GM23338 (cell line): ENCODE results near the gene CIAO3. TPM values are rescaled to one million over a fixed set of nuclear protein-coding genes. Genes with fewer than 3 reads are reported as not detected.

Experiments
- ATAC-seq: fragments of 200-7000 bp; cut with Tn5 transposase; 3 replicates; pipeline ENCODE4 v1.9.1; 2020
- DNase-seq: peaks from one replicate; pipeline ENCODE4 v3.0.0-alpha.2; 2015; ENCODE audit warnings: low spot score
- H2AFZ ChIP-seq: fragments of 200-600 bp; sonication (generic); 2 replicates; pipeline ENCODE4 v1.8.0; 2016; ENCODE audit warnings: antibody characterized with exemption, mild to moderate bottlenecking, moderate library complexity
- H3F3A ChIP-seq: fragments of 200-600 bp; sonication (generic); replicated peaks from 2 replicates; pipeline ENCODE4 v1.8.0; 2017; ENCODE audit warnings: antibody characterized with exemption, mixed run types, low read depth
- H3K27ac ChIP-seq: fragments of 200-600 bp; sonication (generic); 2 replicates; pipeline ENCODE4 v1.6.1; 2016; ENCODE audit warnings: low read depth
- H3K27me3 ChIP-seq: fragments of 200-600 bp; sonication (generic); 2 replicates; pipeline ENCODE4 v1.8.0; 2016; ENCODE audit warnings: mild to moderate bottlenecking, mixed run types, moderate library complexity; ENCODE audit not compliant: insufficient read depth
- H3K36me3 ChIP-seq: fragments of 200-600 bp; sonication (generic); 2 replicates; pipeline ENCODE4 v1.8.0; 2016; ENCODE audit warnings: mild to moderate bottlenecking; ENCODE audit not compliant: insufficient read depth
- H3K4me1 ChIP-seq: fragments of 200-600 bp; sonication (generic); 2 replicates; pipeline ENCODE4 v1.8.0; 2016; ENCODE audit warnings: mild to moderate bottlenecking, moderate library complexity; ENCODE audit not compliant: insufficient read depth
- H3K4me2 ChIP-seq: fragments of 200-600 bp; sonication (generic); 2 replicates; pipeline ENCODE4 v1.7.1; 2017; ENCODE audit warnings: mixed run types
- H3K4me3 ChIP-seq: fragments of 200-600 bp; sonication (generic); 2 replicates; pipeline ENCODE4 v1.6.1; 2016; ENCODE audit warnings: mixed run types
- H3K79me2 ChIP-seq: fragments of 200-600 bp; sonication (generic); replicated peaks from 2 replicates; pipeline ENCODE4 v1.8.0; 2017; ENCODE audit warnings: mild to moderate bottlenecking; ENCODE audit not compliant: insufficient read depth
- H3K9me2 ChIP-seq: fragments of 200-600 bp; sonication (generic); 2 replicates; pipeline ENCODE4 v1.8.0; 2017; ENCODE audit not compliant: insufficient read depth
- H4K20me1 ChIP-seq: fragments of 200-600 bp; sonication (generic); replicated peaks from 2 replicates; pipeline ENCODE4 v1.8.0; 2017; ENCODE audit warnings: mild to moderate bottlenecking; ENCODE audit not compliant: insufficient read depth
- H3K27ac Mint-ChIP-seq: 2 replicates; pipeline ENCODE4 v1.8.0; 2020; ENCODE audit warnings: inconsistent platforms, mild to moderate bottlenecking, moderate library complexity, mixed read lengths
- H3K27me3 Mint-ChIP-seq: 3 replicates; pipeline ENCODE4 v1.8.0; 2022; ENCODE audit warnings: low read depth, mild to moderate bottlenecking, moderate library complexity, mixed read lengths, inconsistent platforms; ENCODE audit not compliant: insufficient read depth, poor library complexity
- H3K36me3 Mint-ChIP-seq: 3 replicates; pipeline ENCODE4 v1.8.0; 2021; ENCODE audit warnings: low read depth, mild to moderate bottlenecking, inconsistent platforms, moderate library complexity, mixed read lengths
- H3K4me1 Mint-ChIP-seq: 3 replicates; pipeline ENCODE4 v1.8.0; 2020; ENCODE audit warnings: mild to moderate bottlenecking, inconsistent platforms, mixed read lengths
- H3K4me3 Mint-ChIP-seq: 3 replicates; pipeline ENCODE4 v1.8.0; 2021; ENCODE audit warnings: moderate library complexity, mild to moderate bottlenecking, inconsistent platforms, mixed read lengths
- H3K9me3 Mint-ChIP-seq: 3 replicates; pipeline ENCODE4 v1.8.0; 2020; ENCODE audit warnings: moderate library complexity, mild to moderate bottlenecking, inconsistent platforms, mixed read lengths
- CREB1 ChIP-seq: fragments of 250-450 bp; sonication (Bioruptor Pico); IDR thresholded peaks from 2 replicates; pipeline ENCODE4 v1.5.0; 2020; ENCODE audit warnings: low read depth, mild to moderate bottlenecking, moderate library complexity
- EZH2 ChIP-seq: fragments of 200-600 bp; sonication (generic); IDR thresholded peaks from one replicate; pipeline ENCODE4 v1.8.0; 2017; ENCODE audit warnings: antibody characterized with exemption, mild to moderate bottlenecking, low read depth; ENCODE audit not compliant: unreplicated experiment
- EZH2phosphoT487 ChIP-seq: fragments of 200-600 bp; sonication (generic); IDR thresholded peaks from one replicate; pipeline ENCODE4 v1.8.1; 2018; ENCODE audit warnings: antibody characterized with exemption; ENCODE audit not compliant: unreplicated experiment
- STAT1 ChIP-seq: IDR thresholded peaks from one replicate; pipeline ENCODE4 v1.6.1; 2016; ENCODE audit warnings: antibody characterized with exemption; ENCODE audit not compliant: unreplicated experiment
- ZNF114 ChIP-seq: fragments of 250-450 bp; sonication (Bioruptor Pico); IDR thresholded peaks from 2 replicates; pipeline ENCODE4 v1.5.0; 2020; ENCODE audit warnings: mild to moderate bottlenecking, moderate library complexity
- polyA plus RNA-seq: library from polyadenylated mRNA; unstranded; fragments of >200 nt; fragmentation: Nextera tagmentation; extraction: Ambion mirVana; gene quantifications from 2 replicates; pipeline ENCODE4 v1.2.1, GENCODE V29; 2016
- total RNA-seq: library from RNA; depleted of rRNA; stranded (reverse); fragments of >200 nt; shearing (Covaris generic); gene quantifications from 2 replicates; pipeline ENCODE4 v1.2.3, GENCODE V29; 2014
- TF ChIP-seq, protein P1 (sequence below): IDR thresholded peaks from one replicate; pipeline ENCODE4 v1.6.1; 2018; ENCODE audit warnings: antibody characterized with exemption; ENCODE audit not compliant: unreplicated experiment
- TF ChIP-seq, protein P2 (sequence below), 2 experiments: fragments of 200-600 bp in 1 of 2; sonication (generic) in 1 of 2; conservative IDR thresholded peaks; 2 replicates each; pipeline versions ENCODE4 v1.5.1 to v1.6.1; 2016 to 2017; ENCODE audit warnings: antibody characterized with exemption in 2 of 2, low read depth in 2 of 2, mild to moderate bottlenecking in 2 of 2, moderate library complexity in 1 of 2
- TF ChIP-seq, protein P3 (sequence below): fragments of 250-450 bp; sonication (Bioruptor Pico); IDR thresholded peaks from 2 replicates; pipeline ENCODE4 v1.5.0; 2020; ENCODE audit warnings: mild to moderate bottlenecking, moderate library complexity

Gene CIAO3
- total and polyA plus RNA-seq, 2 experiments from 2014 or later = 13.0 to 42.3 TPM

DNA sequence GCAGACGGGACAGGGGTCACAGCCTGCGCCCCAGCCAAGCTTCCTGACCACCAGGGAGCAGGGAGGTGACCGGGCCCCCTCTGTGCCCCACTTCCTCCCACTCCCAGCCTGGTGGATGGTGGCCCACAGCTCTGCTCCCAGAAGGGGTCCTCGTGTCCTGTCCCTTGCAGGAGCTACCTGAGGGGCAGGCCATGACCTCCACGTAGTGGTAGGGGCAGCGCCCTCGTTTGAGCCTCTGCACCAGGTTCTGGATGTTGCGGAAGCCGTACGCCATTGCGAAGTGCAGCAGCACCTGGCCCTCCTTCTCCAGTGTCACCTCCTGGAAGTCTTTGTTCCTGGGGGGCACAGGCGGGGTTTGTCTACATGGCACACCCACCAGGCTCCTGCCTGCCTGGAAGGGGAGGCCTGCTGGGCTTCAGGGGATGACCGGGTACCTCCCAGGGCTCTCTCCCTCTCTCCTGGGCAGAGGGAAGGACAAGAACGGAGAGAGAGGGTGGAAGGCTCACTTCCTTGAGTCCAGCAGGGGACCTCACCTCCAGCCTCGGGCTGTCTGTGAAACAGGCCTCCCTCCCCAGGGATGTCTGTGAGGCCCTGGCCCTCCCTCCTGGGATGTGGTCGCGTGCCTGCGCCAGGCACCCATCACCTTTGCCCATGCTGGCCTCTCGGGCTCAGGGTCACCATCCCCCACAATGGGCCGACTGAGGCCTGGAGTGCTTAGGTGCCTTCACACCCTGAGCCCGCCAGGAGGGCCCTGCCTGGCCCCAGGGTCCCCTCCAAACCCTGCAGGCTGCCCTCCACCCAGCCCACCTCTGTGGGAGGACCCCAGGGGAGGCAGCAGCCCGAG is 9.9 kb downstream of the CIAO3 start:
- Histone ChIP-seq H3K4me3 (no peak overlapping the region), H3K27me3 (peaks cover 6% of the 10 kb centered on the region; the same call in 1 of the 2 replicates), H3K4me1 (no peaks in the 10 kb centered on the region), H3K79me2 (no peaks in the 10 kb centered on the region), H4K20me1 (no peaks in the 10 kb centered on the region), H3K9me2 (no peaks in the 10 kb centered on the region), H2AFZ (no peak overlapping the region), H3K27ac (no peak overlapping the region), H3K4me2 (no peak overlapping the region), H3F3A (peaks cover 10% of the 10 kb centered on the region), H3K36me3 (no peaks in the 10 kb centered on the region; the same call in 1 of the 2 replicates)
- no peak overlapping the region for H3K4me3 Mint-ChIP-seq
- H3K9me3 Mint-ChIP-seq = no peaks in the 10 kb centered on the region
- H3K27me3 Mint-ChIP-seq = peaks cover 19% of the 10 kb centered on the region
- no peak overlapping the region for H3K27ac Mint-ChIP-seq
- DNase-seq (no peak), ATAC-seq (no peak)
- H3K36me3 Mint-ChIP-seq = peaks cover 18% of the 10 kb centered on the region
- TF ChIP-seq EZH2 (no peak), EZH2phosphoT487 (no peak), CREB1 (CRISPR knock-in tag) (no peak), ZNF114 (no peak), STAT1 (no peak)
- TF ChIP-seq, protein P1, sequence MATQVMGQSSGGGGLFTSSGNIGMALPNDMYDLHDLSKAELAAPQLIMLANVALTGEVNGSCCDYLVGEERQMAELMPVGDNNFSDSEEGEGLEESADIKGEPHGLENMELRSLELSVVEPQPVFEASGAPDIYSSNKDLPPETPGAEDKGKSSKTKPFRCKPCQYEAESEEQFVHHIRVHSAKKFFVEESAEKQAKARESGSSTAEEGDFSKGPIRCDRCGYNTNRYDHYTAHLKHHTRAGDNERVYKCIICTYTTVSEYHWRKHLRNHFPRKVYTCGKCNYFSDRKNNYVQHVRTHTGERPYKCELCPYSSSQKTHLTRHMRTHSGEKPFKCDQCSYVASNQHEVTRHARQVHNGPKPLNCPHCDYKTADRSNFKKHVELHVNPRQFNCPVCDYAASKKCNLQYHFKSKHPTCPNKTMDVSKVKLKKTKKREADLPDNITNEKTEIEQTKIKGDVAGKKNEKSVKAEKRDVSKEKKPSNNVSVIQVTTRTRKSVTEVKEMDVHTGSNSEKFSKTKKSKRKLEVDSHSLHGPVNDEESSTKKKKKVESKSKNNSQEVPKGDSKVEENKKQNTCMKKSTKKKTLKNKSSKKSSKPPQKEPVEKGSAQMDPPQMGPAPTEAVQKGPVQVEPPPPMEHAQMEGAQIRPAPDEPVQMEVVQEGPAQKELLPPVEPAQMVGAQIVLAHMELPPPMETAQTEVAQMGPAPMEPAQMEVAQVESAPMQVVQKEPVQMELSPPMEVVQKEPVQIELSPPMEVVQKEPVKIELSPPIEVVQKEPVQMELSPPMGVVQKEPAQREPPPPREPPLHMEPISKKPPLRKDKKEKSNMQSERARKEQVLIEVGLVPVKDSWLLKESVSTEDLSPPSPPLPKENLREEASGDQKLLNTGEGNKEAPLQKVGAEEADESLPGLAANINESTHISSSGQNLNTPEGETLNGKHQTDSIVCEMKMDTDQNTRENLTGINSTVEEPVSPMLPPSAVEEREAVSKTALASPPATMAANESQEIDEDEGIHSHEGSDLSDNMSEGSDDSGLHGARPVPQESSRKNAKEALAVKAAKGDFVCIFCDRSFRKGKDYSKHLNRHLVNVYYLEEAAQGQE = no peak
- TF ChIP-seq, protein P2, sequence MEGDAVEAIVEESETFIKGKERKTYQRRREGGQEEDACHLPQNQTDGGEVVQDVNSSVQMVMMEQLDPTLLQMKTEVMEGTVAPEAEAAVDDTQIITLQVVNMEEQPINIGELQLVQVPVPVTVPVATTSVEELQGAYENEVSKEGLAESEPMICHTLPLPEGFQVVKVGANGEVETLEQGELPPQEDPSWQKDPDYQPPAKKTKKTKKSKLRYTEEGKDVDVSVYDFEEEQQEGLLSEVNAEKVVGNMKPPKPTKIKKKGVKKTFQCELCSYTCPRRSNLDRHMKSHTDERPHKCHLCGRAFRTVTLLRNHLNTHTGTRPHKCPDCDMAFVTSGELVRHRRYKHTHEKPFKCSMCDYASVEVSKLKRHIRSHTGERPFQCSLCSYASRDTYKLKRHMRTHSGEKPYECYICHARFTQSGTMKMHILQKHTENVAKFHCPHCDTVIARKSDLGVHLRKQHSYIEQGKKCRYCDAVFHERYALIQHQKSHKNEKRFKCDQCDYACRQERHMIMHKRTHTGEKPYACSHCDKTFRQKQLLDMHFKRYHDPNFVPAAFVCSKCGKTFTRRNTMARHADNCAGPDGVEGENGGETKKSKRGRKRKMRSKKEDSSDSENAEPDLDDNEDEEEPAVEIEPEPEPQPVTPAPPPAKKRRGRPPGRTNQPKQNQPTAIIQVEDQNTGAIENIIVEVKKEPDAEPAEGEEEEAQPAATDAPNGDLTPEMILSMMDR (conservative IDR thresholded peaks at IDR 0.05; ENCODE audit: low read depth in 2 of 2) = no peak
- TF ChIP-seq, protein P3, sequence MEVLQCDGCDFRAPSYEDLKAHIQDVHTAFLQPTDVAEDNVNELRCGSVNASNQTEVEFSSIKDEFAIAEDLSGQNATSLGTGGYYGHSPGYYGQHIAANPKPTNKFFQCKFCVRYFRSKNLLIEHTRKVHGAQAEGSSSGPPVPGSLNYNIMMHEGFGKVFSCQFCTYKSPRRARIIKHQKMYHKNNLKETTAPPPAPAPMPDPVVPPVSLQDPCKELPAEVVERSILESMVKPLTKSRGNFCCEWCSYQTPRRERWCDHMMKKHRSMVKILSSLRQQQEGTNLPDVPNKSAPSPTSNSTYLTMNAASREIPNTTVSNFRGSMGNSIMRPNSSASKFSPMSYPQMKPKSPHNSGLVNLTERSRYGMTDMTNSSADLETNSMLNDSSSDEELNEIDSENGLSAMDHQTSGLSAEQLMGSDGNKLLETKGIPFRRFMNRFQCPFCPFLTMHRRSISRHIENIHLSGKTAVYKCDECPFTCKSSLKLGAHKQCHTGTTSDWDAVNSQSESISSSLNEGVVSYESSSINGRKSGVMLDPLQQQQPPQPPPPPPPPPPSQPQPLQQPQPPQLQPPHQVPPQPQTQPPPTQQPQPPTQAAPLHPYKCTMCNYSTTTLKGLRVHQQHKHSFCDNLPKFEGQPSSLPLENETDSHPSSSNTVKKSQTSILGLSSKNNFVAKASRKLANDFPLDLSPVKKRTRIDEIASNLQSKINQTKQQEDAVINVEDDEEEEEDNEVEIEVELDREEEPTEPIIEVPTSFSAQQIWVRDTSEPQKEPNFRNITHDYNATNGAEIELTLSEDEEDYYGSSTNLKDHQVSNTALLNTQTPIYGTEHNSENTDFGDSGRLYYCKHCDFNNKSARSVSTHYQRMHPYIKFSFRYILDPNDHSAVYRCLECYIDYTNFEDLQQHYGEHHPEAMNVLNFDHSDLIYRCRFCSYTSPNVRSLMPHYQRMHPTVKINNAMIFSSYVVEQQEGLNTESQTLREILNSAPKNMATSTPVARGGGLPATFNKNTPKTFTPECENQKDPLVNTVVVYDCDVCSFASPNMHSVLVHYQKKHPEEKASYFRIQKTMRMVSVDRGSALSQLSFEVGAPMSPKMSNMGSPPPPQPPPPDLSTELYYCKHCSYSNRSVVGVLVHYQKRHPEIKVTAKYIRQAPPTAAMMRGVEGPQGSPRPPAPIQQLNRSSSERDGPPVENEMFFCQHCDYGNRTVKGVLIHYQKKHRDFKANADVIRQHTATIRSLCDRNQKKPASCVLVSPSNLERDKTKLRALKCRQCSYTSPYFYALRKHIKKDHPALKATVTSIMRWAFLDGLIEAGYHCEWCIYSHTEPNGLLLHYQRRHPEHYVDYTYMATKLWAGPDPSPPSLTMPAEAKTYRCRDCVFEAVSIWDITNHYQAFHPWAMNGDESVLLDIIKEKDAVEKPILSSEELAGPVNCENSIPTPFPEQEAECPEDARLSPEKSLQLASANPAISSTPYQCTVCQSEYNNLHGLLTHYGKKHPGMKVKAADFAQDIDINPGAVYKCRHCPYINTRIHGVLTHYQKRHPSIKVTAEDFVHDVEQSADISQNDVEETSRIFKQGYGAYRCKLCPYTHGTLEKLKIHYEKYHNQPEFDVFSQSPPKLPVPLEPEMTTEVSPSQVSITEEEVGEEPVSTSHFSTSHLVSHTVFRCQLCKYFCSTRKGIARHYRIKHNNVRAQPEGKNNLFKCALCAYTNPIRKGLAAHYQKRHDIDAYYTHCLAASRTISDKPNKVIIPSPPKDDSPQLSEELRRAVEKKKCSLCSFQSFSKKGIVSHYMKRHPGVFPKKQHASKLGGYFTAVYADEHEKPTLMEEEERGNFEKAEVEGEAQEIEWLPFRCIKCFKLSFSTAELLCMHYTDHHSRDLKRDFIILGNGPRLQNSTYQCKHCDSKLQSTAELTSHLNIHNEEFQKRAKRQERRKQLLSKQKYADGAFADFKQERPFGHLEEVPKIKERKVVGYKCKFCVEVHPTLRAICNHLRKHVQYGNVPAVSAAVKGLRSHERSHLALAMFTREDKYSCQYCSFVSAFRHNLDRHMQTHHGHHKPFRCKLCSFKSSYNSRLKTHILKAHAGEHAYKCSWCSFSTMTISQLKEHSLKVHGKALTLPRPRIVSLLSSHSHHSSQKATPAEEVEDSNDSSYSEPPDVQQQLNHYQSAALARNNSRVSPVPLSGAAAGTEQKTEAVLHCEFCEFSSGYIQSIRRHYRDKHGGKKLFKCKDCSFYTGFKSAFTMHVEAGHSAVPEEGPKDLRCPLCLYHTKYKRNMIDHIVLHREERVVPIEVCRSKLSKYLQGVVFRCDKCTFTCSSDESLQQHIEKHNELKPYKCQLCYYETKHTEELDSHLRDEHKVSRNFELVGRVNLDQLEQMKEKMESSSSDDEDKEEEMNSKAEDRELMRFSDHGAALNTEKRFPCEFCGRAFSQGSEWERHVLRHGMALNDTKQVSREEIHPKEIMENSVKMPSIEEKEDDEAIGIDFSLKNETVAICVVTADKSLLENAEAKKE (CRISPR knock-in tag) = no peak
- no peaks in the 10 kb centered on the region; the same call in 2 of the 3 replicates for H3K4me1 Mint-ChIP-seq
